ENCODE results near the gene UBR3.

DNA sequence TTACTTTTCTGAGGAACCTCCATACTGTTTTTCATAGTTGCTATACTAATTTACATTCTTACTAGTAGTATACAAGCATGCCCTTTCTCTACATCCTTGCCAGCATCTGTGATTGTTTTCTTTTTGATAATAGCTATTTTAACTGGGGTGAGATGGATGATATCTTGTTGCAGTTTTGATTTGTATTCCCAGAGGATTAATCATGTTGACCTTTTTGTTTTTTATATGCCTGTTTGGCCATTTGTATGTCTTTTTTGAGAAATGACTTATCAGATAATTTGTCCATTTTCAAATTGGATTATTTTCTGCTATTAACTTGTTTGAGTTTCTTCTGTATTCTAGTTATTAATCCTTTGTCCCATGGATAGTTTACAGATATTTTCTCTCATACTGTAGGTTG, 141.5 kb downstream of the UBR3 start:
- TF ChIP-seq CTCF (tag by site-specific recombination; IDR thresholded peaks at IDR 0.05) (no peak), ZSCAN18 (tag by site-specific recombination; IDR thresholded peaks at IDR 0.05) (no peak), ZNF248 (tag by site-specific recombination; IDR thresholded peaks at IDR 0.05) (no peak), ZNF26 (tag by site-specific recombination; IDR thresholded peaks at IDR 0.05) (no peak), REST (tag by site-specific recombination; IDR thresholded peaks at IDR 0.05) (no peak), ZNF416 (tag by site-specific recombination; IDR thresholded peaks at IDR 0.05) (no peak), ZNF560 (tag by site-specific recombination; IDR thresholded peaks at IDR 0.05; ENCODE audit: borderline replicate concordance) (no peak), TCF7L2 (IDR thresholded peaks at IDR 0.05; ENCODE audit: borderline replicate concordance, low read depth, low read length) (no peak)
